G401.6 (cell line): ENCODE data around the gene MMRN2.
A peak's percentile ranks its signal among the peaks of the same experiment; 100 is the strongest.

Source experiments
- FAIRE-seq: peaks from 2 replicates; lab custom pipeline; 2012; peaks lifted over from hg19 to GRCh38; lab: Jason Lieb, UNC

Gene MMRN2

GRCh38 chr10:86969421-86970041, 12.1 kb upstream of the MMRN2 start:
- FAIRE-seq, result no peak

GRCh38 chr10:86968994-86969355, 11.6 kb upstream of the MMRN2 start:
- no peak for FAIRE-seq

DNA sequence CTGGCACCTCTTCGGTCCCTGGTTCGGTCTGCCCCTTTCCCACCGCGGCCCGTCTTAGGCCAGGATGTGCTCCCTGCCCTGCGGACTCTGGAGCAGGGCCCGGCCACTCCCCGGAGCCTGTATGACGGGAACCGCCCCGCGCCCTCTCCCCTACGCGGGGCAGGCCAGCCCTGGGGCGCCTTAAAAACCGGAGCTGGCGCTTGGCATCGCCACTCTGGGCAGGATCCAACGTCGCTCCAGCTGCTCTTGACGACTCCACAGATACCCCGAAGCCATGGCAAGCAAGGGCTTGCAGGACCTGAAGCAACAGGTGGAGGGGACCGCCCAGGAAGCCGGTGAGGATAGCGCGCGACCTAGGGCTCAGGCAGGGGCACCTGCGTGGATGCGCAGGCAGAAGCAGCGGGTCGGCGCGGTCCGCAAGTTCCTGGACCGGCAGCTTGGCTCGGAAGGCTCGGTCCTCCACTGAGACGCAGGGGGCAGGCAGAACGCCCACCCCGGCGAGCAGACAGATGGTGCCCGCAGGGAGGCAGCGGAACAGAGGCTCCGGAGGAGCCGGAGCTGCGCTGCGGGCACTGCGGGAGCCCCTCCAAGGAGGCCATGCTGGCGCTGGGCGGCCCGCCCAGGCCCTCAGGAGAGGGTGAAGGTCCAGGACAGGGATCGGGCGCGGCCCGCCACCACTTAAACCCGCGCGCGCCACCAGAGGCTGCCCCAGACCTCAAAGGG, 11.0 kb upstream of the MMRN2 start, which contains the start of gene ADIRF:
Gene ADIRF, plus strand, starts transcription at position 212 of the 723 bp plus-strand sequence. Its CDS starts 63 bp downstream, at position 275.
- no peak for FAIRE-seq

- FAIRE-seq, result no peak
Observed at GRCh38 chr10:86967481-86967941, 10.1 kb upstream of the MMRN2 start.

- FAIRE-seq, result no peak
Observed at GRCh38 chr10:86965986-86966654, 8.7 kb upstream of the MMRN2 start.

GRCh38 chr10:86964847-86965190, 7.4 kb upstream of the MMRN2 start:
- no peak for FAIRE-seq

GRCh38 chr10:86964061-86964846, 6.8 kb upstream of the MMRN2 start:
- no peak for FAIRE-seq

DNA sequence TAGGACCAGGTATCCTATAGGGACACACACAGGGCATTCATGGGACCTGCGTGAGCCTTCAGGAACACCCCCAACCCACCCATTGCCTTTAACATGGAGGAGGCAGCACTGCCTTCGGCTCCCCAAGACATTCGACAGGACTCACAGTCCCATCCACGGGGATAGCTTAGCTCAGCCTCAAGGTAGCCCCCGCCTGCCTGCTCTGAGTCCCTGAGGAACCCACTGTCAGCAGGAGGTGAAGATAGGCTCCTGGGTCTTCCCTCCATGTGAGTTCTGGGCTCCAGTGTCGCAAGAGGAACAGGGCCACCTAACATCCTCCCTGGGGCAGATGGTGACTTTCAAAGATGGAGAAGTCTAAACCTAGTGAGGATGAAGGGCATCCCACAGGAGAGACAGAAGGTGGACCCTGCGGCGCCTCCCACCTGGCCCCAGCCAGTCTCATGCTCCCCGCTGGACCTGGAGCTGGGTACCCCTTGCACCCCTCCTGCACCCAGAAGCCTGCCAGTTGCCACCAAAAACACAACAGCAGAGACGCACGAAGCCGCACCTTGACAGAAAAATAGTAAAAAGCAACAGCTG, 6.0 kb upstream of the MMRN2 start:
- no peak for FAIRE-seq

DNA sequence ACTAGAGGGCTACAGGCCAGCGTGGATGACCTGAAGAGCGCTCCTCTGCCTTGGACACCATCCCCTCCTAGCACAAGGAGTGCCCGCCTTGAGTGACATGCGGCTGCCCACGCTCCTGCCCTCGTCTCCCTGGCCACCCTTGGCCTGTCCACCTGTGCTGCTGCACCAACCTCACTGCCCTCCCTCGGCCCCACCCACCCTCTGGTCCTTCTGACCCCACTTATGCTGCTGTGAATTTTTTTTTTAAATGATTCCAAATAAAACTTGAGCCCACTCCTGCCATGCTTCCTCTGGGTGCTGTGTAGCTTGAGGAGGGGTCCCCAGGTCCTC, 5.5 kb upstream of the MMRN2 start:
- FAIRE-seq, result no peak

DNA sequence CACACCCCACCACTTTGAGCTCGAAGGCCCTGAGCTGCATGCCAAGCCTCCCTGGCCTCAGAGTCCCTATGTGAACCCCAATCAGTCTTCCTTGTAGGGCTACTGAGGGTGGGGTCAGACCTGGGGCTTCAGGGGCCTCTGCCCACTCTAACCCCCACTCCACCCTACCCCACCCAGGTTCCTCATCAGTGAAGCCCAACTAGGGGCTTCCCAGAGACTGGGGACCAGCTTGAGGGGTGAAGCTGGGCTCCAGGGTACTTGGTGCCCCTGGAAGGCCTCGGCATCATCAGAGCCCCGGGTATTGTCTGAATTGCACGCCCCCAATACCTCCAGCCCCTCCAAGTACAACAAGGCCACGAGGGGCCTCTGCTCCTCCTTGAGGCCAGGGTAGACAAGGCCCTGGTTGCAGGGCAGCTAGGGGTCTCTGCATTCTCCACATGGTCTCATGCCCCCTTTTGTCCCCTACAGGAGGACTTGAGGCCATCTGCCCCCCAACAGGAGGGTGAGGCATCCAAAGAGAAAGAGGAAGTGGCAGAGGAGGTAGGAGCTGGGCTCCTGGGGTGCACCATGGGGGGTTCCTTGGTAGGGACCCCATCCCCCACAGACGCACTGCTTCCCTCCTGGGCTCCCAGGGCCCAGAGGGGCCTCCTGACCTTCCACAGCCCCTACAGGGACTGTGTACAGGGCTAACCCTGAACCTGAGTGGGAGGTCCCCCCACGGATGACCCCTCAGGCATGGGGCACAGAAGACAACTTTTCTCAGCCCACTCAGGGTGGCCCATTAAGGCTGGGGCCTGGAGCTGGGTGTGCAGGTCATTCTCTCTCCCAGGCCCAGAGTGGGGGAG, 4.9 kb upstream of the MMRN2 start:
- FAIRE-seq, result no peak

DNA sequence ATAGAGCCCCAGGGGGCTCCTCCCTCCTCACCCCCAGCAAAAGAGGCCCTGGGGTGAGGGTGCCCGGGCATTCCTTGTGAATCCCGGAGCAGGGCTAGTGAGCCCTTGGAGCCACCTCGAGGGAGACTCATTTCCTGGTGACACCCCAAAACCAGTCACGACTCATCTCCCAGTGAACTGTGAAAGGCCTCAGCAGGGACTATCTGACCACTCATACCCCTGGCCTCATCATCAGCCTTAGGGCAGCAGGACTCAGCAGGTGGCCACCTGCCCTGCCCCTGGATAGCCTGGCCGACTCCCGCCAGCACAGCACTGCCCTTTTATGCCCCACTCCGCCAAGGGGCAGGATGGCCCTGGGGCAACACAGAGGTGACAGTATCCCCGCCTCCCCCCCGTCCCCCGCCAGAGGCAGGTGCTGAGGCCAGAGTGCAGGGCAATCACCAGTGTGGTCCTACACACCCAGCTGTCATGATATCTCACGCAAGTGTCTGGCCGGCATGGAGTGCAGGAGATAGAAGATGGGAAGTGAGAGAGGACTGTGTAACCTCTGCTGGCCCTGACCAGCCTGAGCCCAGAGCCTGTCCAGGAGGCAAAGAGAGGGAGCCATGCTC, 4.2 kb upstream of the MMRN2 start:
- no peak for FAIRE-seq

DNA sequence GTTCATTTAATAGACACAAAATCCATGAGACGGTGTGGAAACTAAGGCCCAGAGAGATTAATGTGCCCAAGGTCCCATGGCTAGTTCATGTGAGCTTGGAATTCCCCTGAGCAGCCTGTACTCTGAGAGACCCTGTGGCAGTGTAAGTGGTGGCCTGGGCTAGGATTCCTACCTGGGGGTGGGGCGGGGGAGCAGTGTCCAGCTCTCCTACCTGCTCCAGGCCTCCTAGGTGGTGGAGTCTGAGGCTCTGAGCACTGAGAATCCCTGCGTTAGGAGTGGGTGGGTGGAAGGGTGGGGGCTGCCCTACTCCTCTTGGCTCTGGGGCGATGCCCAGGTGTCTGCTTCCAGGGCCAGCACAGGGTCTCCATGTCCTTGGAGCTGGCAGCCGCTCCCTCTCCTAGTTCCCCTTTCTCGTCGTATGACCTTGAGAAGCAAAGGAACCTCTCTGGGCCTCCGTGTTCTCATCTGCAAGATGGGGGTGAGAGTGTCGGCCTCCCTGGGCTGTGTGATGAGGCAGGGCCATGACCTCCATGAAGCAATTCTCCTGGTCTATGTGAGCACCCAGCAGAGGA, 3.5 kb upstream of the MMRN2 start:
- no peak for FAIRE-seq

GRCh38 chr10:86960003-86960862, 2.8 kb upstream of the MMRN2 start:
- peak; percentile 6 for FAIRE-seq

GRCh38 chr10:86959737-86960002, 2.3 kb upstream of the MMRN2 start:
- FAIRE-seq, result no peak

DNA sequence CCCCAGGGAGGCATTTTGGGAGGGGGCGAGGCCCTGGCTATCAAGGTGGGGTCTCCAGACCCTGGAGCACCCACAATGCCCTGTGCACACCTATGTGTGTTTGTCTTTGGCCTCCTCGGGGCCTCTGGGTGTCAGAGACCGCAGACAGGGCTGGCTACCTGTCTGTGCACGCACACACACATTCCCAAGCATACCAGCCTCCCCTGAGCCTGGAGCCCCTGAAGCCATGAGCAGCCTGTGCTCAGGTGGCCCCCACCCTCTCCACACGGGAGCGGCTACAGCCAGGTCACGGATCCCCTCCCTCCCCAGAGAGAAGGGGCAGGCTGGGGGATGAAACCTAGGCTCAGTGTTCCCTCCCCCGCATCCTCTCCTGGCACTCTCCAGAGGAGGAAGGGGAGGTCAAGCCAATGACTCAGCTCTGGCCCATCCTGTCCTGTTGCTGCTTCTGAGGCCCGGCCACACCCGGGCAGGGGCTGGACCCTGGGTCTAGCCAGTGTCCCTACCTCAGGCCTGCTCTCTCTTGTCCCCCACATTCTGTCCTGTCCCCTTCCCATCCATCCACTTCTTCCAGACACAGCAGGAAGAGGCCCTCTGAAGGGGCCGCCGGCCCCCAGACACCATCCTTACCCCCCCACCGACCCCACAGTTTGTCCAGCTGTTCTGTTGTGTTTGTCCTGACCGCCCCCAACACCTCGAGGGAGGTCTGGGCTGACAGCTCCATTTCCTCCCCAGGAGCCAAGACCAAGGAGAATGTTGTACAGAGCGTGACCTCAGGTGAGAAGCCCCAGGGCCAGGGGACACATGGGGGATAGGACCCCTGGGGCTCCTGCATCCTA, 1.7 kb upstream of the MMRN2 start:
- no peak for FAIRE-seq

DNA sequence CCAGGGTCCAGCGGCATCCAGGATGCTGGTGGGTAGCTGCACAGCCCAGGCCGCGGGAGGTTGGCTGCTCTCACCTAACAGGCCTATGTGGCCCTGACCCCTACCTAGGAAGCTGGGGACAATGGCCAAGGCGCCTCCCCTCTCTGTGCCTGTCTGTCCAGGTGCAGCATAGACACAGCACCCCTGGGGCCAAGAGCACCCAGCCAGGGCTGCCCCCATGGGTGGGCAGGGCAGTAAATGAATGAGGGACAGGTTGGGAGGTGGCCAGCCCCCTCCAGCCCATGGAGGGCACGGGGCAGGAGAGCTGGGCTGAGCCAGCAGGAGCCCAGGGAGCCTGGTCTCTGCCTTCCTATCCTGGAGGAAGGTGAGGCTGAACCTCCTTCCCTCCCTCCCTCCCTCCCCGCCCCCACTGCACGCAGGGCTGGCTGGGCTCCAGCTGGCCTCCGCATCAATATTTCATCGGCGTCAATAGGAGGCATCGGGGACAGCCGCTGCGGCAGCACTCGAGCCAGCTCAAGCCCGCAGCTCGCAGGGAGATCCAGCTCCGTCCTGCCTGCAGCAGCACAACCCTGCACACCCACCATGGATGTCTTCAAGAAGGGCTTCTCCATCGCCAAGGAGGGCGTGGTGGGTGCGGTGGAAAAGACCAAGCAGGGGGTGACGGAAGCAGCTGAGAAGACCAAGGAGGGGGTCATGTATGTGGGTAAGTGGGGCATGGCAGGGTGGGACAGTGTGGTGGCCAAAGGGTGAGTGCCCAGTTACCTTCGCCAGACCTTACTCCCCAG, 893 bp upstream of the MMRN2 start, which contains the start of gene SNCG:
Gene SNCG, plus strand, starts transcription at position 484 of the 785 bp plus-strand sequence. Its CDS starts 99 bp downstream, at position 583.
- FAIRE-seq, result no peak

GRCh38 chr10:86956848-86957448, 467 bp downstream of the MMRN2 start:
- no peak for FAIRE-seq
